Keratinocyte (primary cell): ENCODE data around the gene VRK1.

Experiments
- CTCF ChIP-seq, 3 experiments: IDR thresholded peaks in 1 of 3; conservative IDR thresholded peaks in 1 of 3; optimal IDR thresholded peaks in 1 of 3; 2 replicates in 2 of 3; 3 replicates in 1 of 3; pipeline versions ENCODE3 to v1.5.1; 2011; ENCODE audit warnings: low read length in 3 of 3, mild to moderate bottlenecking in 3 of 3, moderate library complexity in 2 of 3, control low read depth in 1 of 3, inconsistent platforms in 1 of 3; ENCODE audit not compliant: insufficient read depth in 2 of 3; ENCODE audit errors: extremely low read depth in 1 of 3
- EZH2 ChIP-seq: IDR thresholded peaks from one replicate; pipeline ENCODE4 v1.6.1; 2012; ENCODE audit warnings: inconsistent platforms, mild to moderate bottlenecking, low read length, moderate library complexity

- no peak for TF ChIP-seq CTCF (optimal IDR thresholded peaks at IDR 0.05 in 1 of 3, IDR thresholded peaks at IDR 0.05 in 1 of 3, conservative IDR thresholded peaks at IDR 0.05 in 1 of 3; ENCODE audit: extremely low read depth in 1 of 3, insufficient read depth in 2 of 3, low read length in 3 of 3)
- no peak for TF ChIP-seq EZH2
These were observed 106.4 kb downstream of the VRK1 start for GRCh38 chr14:96903444-96904023.
